ENCODE measurements around the gene VANGL1.
"Not testable (repeated sequence)": the region's sequence is repeated elsewhere in the genome, so short reads cannot be mapped to it uniquely, and the experiment has no call there.

- TF ChIP-seq CTCF, POLR2AphosphoS5 (IDR thresholded peaks at IDR 0.05): not testable (repeated sequence)
These were observed 8.2 kb upstream of the VANGL1 start for GRCh38 chr1:115633606-115634005.

All from prostate gland (tissue), 2 donors.